ENCODE measurements around the gene CNIH2. TPM values are rescaled to one million over a fixed set of nuclear protein-coding genes. Genes with fewer than 3 reads are reported as not detected.
A peak's percentile ranks its signal among the peaks of the same experiment; 100 is the strongest.

CNIH2 gene
- total and polyA plus RNA-seq, 2 donors (not counting 1 experiment from before 2014, with no cell fraction given) = 0.92 to 2.0 TPM

- 0% methylated on average over 27 of the region's 45 CpGs for WGBS (ENCODE audit: insufficient coverage)
- Mint-ChIP-seq H3K27ac (no peak overlapping the region), H3K4me1 (peaks cover 37% of the 10 kb centered on the region), H3K27me3 (peaks cover 3% of the 10 kb centered on the region), H3K4me3 (peak overlapping the region; percentile 68), H3K9me3 (ENCODE audit: insufficient read depth) (no peaks in the 10 kb centered on the region)
- peaks cover 0 to 16% (median 3%) of the 10 kb centered on the region in 4 experiments for H3K27me3 ChIP-seq (replicated peaks in 1 of 4; ENCODE audit: control extremely low read depth in 1 of 4, control insufficient read depth in 3 of 4, insufficient read depth in 4 of 4, low read length in 3 of 4)
- intact Hi-C loops (cut with micrococcal nuclease) = no loop called here
- peaks cover 7% of the 10 kb centered on the region for H3K79me2 ChIP-seq (ENCODE audit: control insufficient read depth, insufficient read depth, low read length)
- no peak overlapping the region for H3K27ac ChIP-seq (ENCODE audit: low read length in 2 of 2)
- DNase-seq = peak; percentile 62
- POLR2A ChIA-PET = no interaction called here
- no peak for ATAC-seq (ENCODE audit: low read depth)
- no peaks in the 10 kb centered on the region for H3K9me3 ChIP-seq (ENCODE audit: control extremely low read depth in 1 of 3, control insufficient read depth in 2 of 3, insufficient read depth in 1 of 3, low read length in 2 of 3)
- CTCF ChIA-PET = interaction anchor here (4.1 kb wide), 1 partner anchor 6 kb away, joined by 33 read pairs; no protein-coding TSS in a partner anchor
- H3K4me3 ChIP-seq (ENCODE audit: control extremely low read depth in 1 of 5, extremely low read depth in 1 of 5, insufficient read depth in 1 of 5, low read depth in 2 of 5, low read length in 4 of 5) = no peak overlapping the region
- H3K9ac ChIP-seq (ENCODE audit: low read length) = no peak overlapping the region
- H4K20me1 ChIP-seq (ENCODE audit: control insufficient read depth, insufficient read depth, low read length, poor library complexity, severe bottlenecking) = peaks cover 31% of the 10 kb centered on the region
- peak overlapping the region; percentile 95 for H3K4me2 ChIP-seq (replicated peaks; ENCODE audit: low read depth, low read length, poor library complexity, severe bottlenecking)
- no peak for TF ChIP-seq EZH2 (IDR thresholded peaks at IDR 0.05; ENCODE audit: borderline replicate concordance, insufficient read depth, low read depth, low read length, poor library complexity, severe bottlenecking)
- no peak for TF ChIP-seq CTCF (IDR thresholded peaks at IDR 0.05)
- H3K4me1 ChIP-seq (ENCODE audit: control insufficient read depth in 2 of 2, insufficient read depth in 2 of 2, low read length in 2 of 2) = peaks cover 27 to 33% of the 10 kb centered on the region in 2 donors
- peaks cover 0 to 29% of the 10 kb centered on the region in 2 experiments for H3K36me3 ChIP-seq (replicated peaks in 1 of 2; ENCODE audit: control extremely low read depth in 1 of 2, control insufficient read depth in 1 of 2, extremely low read depth in 1 of 2, insufficient read depth in 2 of 2, low read length in 1 of 2)
- H2AFZ ChIP-seq (ENCODE audit: insufficient read depth, low read depth, low read length, poor library complexity, severe bottlenecking) = no peak overlapping the region
Observed at GRCh38 chr11:66278363-66279091, 552 bp downstream of the CNIH2 start.

- Histone ChIP-seq H2AFZ (ENCODE audit: insufficient read depth, low read depth, low read length, poor library complexity, severe bottlenecking) (no peak overlapping the region), H3K27ac (ENCODE audit: low read length in 2 of 2) (no peak overlapping the region), H3K9ac (ENCODE audit: low read length) (no peak overlapping the region), H3K4me2 (replicated peaks; ENCODE audit: low read depth, low read length, poor library complexity, severe bottlenecking) (peak overlapping the region; percentile 95), H4K20me1 (ENCODE audit: control insufficient read depth, insufficient read depth, low read length, poor library complexity, severe bottlenecking) (peaks cover 24% of the 10 kb centered on the region), H3K9me3 (ENCODE audit: control extremely low read depth in 1 of 3, control insufficient read depth in 2 of 3, insufficient read depth in 1 of 3, low read length in 2 of 3) (no peaks in the 10 kb centered on the region), H3K4me1 (ENCODE audit: control insufficient read depth in 2 of 2, insufficient read depth in 2 of 2, low read length in 2 of 2) (peaks cover 27 to 33% of the 10 kb centered on the region in 2 donors), H3K79me2 (ENCODE audit: control insufficient read depth, insufficient read depth, low read length) (peaks cover 7% of the 10 kb centered on the region), H3K27me3 (replicated peaks in 1 of 4; ENCODE audit: control extremely low read depth in 1 of 4, control insufficient read depth in 3 of 4, insufficient read depth in 4 of 4, low read length in 3 of 4) (peaks cover 0 to 16% (median 3%) of the 10 kb centered on the region in 4 experiments), H3K4me3 (ENCODE audit: control extremely low read depth in 1 of 5, extremely low read depth in 1 of 5, insufficient read depth in 1 of 5, low read depth in 2 of 5, low read length in 4 of 5) (no peak overlapping the region), H3K36me3 (replicated peaks in 1 of 2; ENCODE audit: control extremely low read depth in 1 of 2, control insufficient read depth in 1 of 2, extremely low read depth in 1 of 2, insufficient read depth in 2 of 2, low read length in 1 of 2) (peaks cover 0 to 23% of the 10 kb centered on the region in 2 experiments)
- no peak for TF ChIP-seq CTCF (IDR thresholded peaks at IDR 0.05)
- TF ChIP-seq EZH2 (IDR thresholded peaks at IDR 0.05; ENCODE audit: borderline replicate concordance, insufficient read depth, low read depth, low read length, poor library complexity, severe bottlenecking) = no peak
- Mint-ChIP-seq H3K9me3 (ENCODE audit: insufficient read depth) (no peaks in the 10 kb centered on the region), H3K27ac (peak overlapping the region; percentile 50), H3K4me1 (peaks cover 37% of the 10 kb centered on the region), H3K27me3 (peaks cover 3% of the 10 kb centered on the region), H3K4me3 (peak overlapping the region; percentile 68)
- CTCF ChIA-PET = interaction anchor here (4.1 kb wide), 1 partner anchor 7 kb away, joined by 33 read pairs; no protein-coding TSS in a partner anchor
- DNase-seq (no peak), ATAC-seq (ENCODE audit: low read depth) (no peak)
- 87% methylated on average over 15 of the region's 15 CpGs for WGBS (ENCODE audit: insufficient coverage)
- POLR2A ChIA-PET = no interaction called here
- intact Hi-C loops (cut with micrococcal nuclease) = no loop called here
Observed at GRCh38 chr11:66279092-66279734, 1.2 kb downstream of the CNIH2 start.
